Esophagus muscularis mucosa (tissue), 3 donors: Measurements from ENCODE around the gene OLA1.

Experiments
- EP300 ChIP-seq: sonication (generic); formaldehyde crosslinking; IDR thresholded peaks from one replicate; pipeline ENCODE4 v1.6.1; 2017; ENCODE audit warnings: antibody characterized with exemption
- POLR2A ChIP-seq: fragments of 450-650 bp; IDR thresholded peaks from one replicate; pipeline ENCODE4 v1.6.1; 2017; ENCODE audit warnings: antibody characterized with exemption, moderate library complexity, mild to moderate bottlenecking, low read depth
- POLR2AphosphoS5 ChIP-seq, 2 donors: sonication (generic); formaldehyde crosslinking; IDR thresholded peaks; one replicate each; pipeline ENCODE4 v1.6.1; 2017; ENCODE audit warnings: antibody characterized with exemption in 2 of 2

GRCh38 chr2:174161490-174161889 is 86.8 kb downstream of the OLA1 start:
- TF ChIP-seq POLR2A (no peak), EP300 (no peak), POLR2AphosphoS5 (IDR thresholded peaks at IDR 0.05) (no peak)
